IMR-90 (cell line): ENCODE results near the gene CEMP1. TPM values are rescaled to one million over a fixed set of nuclear protein-coding genes. Genes with fewer than 3 reads are reported as not detected.

Source experiments
- ATAC-seq: fragments of 200-7000 bp; cut with Tn5 transposase; 2 replicates; pipeline ENCODE4 v1.9.1; 2020; ENCODE audit warnings: low read depth, mild to moderate bottlenecking, moderate library complexity
- BruUV-seq: library from RNA; stranded (reverse); fragments of 400-500 nt; replicated peaks from 2 replicates; lab custom pipeline; 2021; lab: Mats Ljungman, UMichigan
- CTCF ChIA-PET: fragments of 300-600 bp; formaldehyde crosslinking; extraction: SDS; loops from one replicate; lab custom pipeline; 2021; ENCODE audit warnings: antibody characterized with exemption; lab: Yijun Ruan, JAX
- POLR2A ChIA-PET: fragments of 300-600 bp; sonication (Branson Sonifier 250); formaldehyde crosslinking; loops from one replicate; lab custom pipeline; 2022; ENCODE audit warnings: antibody characterized with exemption; ENCODE audit not compliant: unreplicated experiment; lab: Charles Lee
- DNase-seq: peaks from one replicate; pipeline ENCODE4 v3.0.0; 2013
- H2AFZ ChIP-seq: replicated peaks from 2 replicates; pipeline ENCODE3; 2013; ENCODE audit warnings: low read length, mild to moderate bottlenecking; ENCODE audit not compliant: poor library complexity
- H2AK5ac ChIP-seq: 2 replicates; pipeline ENCODE4 v1.6.1; 2013; ENCODE audit warnings: low read depth, low read length, inconsistent platforms
- H2AK9ac ChIP-seq: replicated peaks from 2 replicates; pipeline ENCODE3; 2013; ENCODE audit warnings: mild to moderate bottlenecking, low read depth, low read length, moderate library complexity; ENCODE audit not compliant: poor library complexity
- H2BK120ac ChIP-seq: 2 replicates; pipeline ENCODE4 v1.6.1; 2013; ENCODE audit warnings: low read depth, low read length, inconsistent platforms
- H2BK15ac ChIP-seq: 3 replicates; pipeline ENCODE4 v1.6.1; 2013; ENCODE audit warnings: low read depth, low read length, inconsistent platforms
- H2BK20ac ChIP-seq: 2 replicates; pipeline ENCODE4 v1.6.1; 2013; ENCODE audit warnings: low read depth, mild to moderate bottlenecking, inconsistent platforms, low read length, moderate library complexity
- H2BK5ac ChIP-seq: 2 replicates; pipeline ENCODE4 v1.6.1; 2013; ENCODE audit warnings: mild to moderate bottlenecking, low read depth, low read length, inconsistent platforms; ENCODE audit not compliant: poor library complexity, severe bottlenecking
- H3K14ac ChIP-seq: replicated peaks from 2 replicates; pipeline ENCODE4 v1.6.1; 2013; ENCODE audit warnings: low read depth, low read length, inconsistent platforms
- H3K18ac ChIP-seq: 2 replicates; pipeline ENCODE4 v1.6.1; 2013; ENCODE audit warnings: low read depth, low read length, control low read depth
- H3K23ac ChIP-seq: 2 replicates; pipeline ENCODE4 v1.6.1; 2013; ENCODE audit warnings: low read depth, low read length, inconsistent platforms
- H3K27ac ChIP-seq: 2 replicates; pipeline ENCODE4 v1.5.1; 2013; ENCODE audit warnings: mild to moderate bottlenecking, control low read depth, low read length; ENCODE audit not compliant: insufficient read depth
- H3K27me3 ChIP-seq: 2 replicates; pipeline ENCODE4 v1.6.1; 2013; ENCODE audit warnings: low read length; ENCODE audit not compliant: control insufficient read depth, insufficient read depth
- H3K36me3 ChIP-seq: 2 replicates; pipeline ENCODE4 v1.6.1; 2013; ENCODE audit warnings: low read length, mixed read lengths; ENCODE audit not compliant: control insufficient read depth, insufficient read depth
- H3K4ac ChIP-seq: 2 replicates; pipeline ENCODE4 v1.6.1; 2013; ENCODE audit warnings: low read depth, low read length, inconsistent platforms
- H3K4me1 ChIP-seq: 2 replicates; pipeline ENCODE4 v1.6.1; 2013; ENCODE audit warnings: low read length, mixed read lengths; ENCODE audit not compliant: control insufficient read depth, insufficient read depth
- H3K4me2 ChIP-seq: 2 replicates; pipeline ENCODE4 v1.6.1; 2013; ENCODE audit warnings: low read depth, mild to moderate bottlenecking, control low read depth, low read length, moderate library complexity
- H3K4me3 ChIP-seq: 2 replicates; pipeline ENCODE4 v1.5.1; 2013; ENCODE audit warnings: low read depth, mild to moderate bottlenecking, control low read depth, low read length, moderate library complexity; ENCODE audit not compliant: insufficient read depth
- H3K56ac ChIP-seq: 2 replicates; pipeline ENCODE4 v1.6.1; 2013; ENCODE audit warnings: low read length, inconsistent platforms; ENCODE audit not compliant: insufficient read depth; ENCODE audit errors: extremely low read depth
- H3K79me1 ChIP-seq, 2 experiments: 2 replicates each; pipeline ENCODE4 v1.6.1; 2013; ENCODE audit warnings: low read length in 2 of 2, inconsistent platforms in 1 of 2, low read depth in 1 of 2
- H3K9ac ChIP-seq: 2 replicates; pipeline ENCODE4 v1.6.1; 2013; ENCODE audit warnings: low read depth, low read length, control low read depth
- H3K9me1 ChIP-seq: 2 replicates; pipeline ENCODE4 v1.6.1; 2013; ENCODE audit warnings: low read length, inconsistent platforms; ENCODE audit not compliant: insufficient read depth
- H3K9me3 ChIP-seq: 2 replicates; pipeline ENCODE4 v1.6.1; 2013; ENCODE audit warnings: low read length; ENCODE audit not compliant: control insufficient read depth, insufficient read depth
- H4K20me1 ChIP-seq: 2 replicates; pipeline ENCODE4 v1.6.1; 2013; ENCODE audit warnings: low read length, inconsistent platforms; ENCODE audit not compliant: insufficient read depth
- H4K5ac ChIP-seq: 2 replicates; pipeline ENCODE4 v1.6.1; 2013; ENCODE audit warnings: mild to moderate bottlenecking, low read depth, low read length, control low read depth
- H4K8ac ChIP-seq, 2 experiments: 2 replicates each; pipeline ENCODE4 v1.6.1; 2013; ENCODE audit warnings: low read depth in 2 of 2, low read length in 2 of 2, control low read depth in 1 of 2, inconsistent platforms in 1 of 2
- H4K91ac ChIP-seq: 2 replicates; pipeline ENCODE4 v1.6.1; 2013; ENCODE audit warnings: low read depth, low read length, inconsistent platforms; ENCODE audit not compliant: insufficient read depth
- BHLHE40 ChIP-seq: fragments of 150-350 bp; IDR thresholded peaks from 2 replicates; pipeline ENCODE4 v1.6.1; 2016; ENCODE audit warnings: mild to moderate bottlenecking, low read depth, low read length
- CEBPB ChIP-seq: IDR thresholded peaks from 2 replicates; pipeline ENCODE4 v1.6.1; 2012; ENCODE audit warnings: low read depth, low read length, improper control_type of control experiment
- CHD1 ChIP-seq: IDR thresholded peaks from 2 replicates; pipeline ENCODE4 v1.6.1; 2012; ENCODE audit warnings: low read depth, low read length, improper control_type of control experiment
- ELK1 ChIP-seq: fragments of 150-350 bp; IDR thresholded peaks from 2 replicates; pipeline ENCODE4 v1.6.1; 2016; ENCODE audit warnings: low read depth, mild to moderate bottlenecking, low read length, moderate library complexity, borderline replicate concordance
- FOS ChIP-seq: fragments of 150-350 bp; IDR thresholded peaks from 2 replicates; pipeline ENCODE4 v1.6.1; 2016; ENCODE audit warnings: low read depth, low read length
- MAFK ChIP-seq: IDR thresholded peaks from 2 replicates; pipeline ENCODE4 v1.6.1; 2012; ENCODE audit warnings: low read depth, low read length, improper control_type of control experiment
- MAZ ChIP-seq: IDR thresholded peaks from 2 replicates; pipeline ENCODE4 v1.6.1; 2012; ENCODE audit warnings: low read depth, mild to moderate bottlenecking, low read length, improper control_type of control experiment, moderate library complexity, borderline replicate concordance
- MXI1 ChIP-seq: IDR thresholded peaks from 2 replicates; pipeline ENCODE4 v1.6.1; 2012; ENCODE audit warnings: low read depth, mild to moderate bottlenecking, low read length, moderate library complexity, borderline replicate concordance
- NFE2L2 ChIP-seq: fragments of 150-350 bp; IDR thresholded peaks from 2 replicates; pipeline ENCODE4 v1.6.1; 2016; ENCODE audit warnings: low read depth, mild to moderate bottlenecking, low read length
- POLR2A ChIP-seq: IDR thresholded peaks from 2 replicates; pipeline ENCODE4 v1.6.1; 2012; ENCODE audit warnings: mild to moderate bottlenecking, low read depth, low read length
- RAD21 ChIP-seq: IDR thresholded peaks from 2 replicates; pipeline ENCODE4 v1.6.1; 2012; ENCODE audit warnings: low read length, improper control_type of control experiment
- RCOR1 ChIP-seq: IDR thresholded peaks from 2 replicates; pipeline ENCODE4 v1.6.1; 2012; ENCODE audit warnings: mild to moderate bottlenecking, low read length, improper control_type of control experiment; ENCODE audit not compliant: insufficient replicate concordance
- RFX5 ChIP-seq: IDR thresholded peaks from 2 replicates; pipeline ENCODE4 v1.8.0; 2012; ENCODE audit warnings: low read depth, mild to moderate bottlenecking, low read length, moderate library complexity
- SMC3 ChIP-seq: fragments of 150-350 bp; IDR thresholded peaks from 2 replicates; pipeline ENCODE4 v1.6.1; 2016; ENCODE audit warnings: low read depth, mild to moderate bottlenecking, antibody characterized with exemption, low read length, moderate library complexity
- USF2 ChIP-seq: fragments of 150-350 bp; IDR thresholded peaks from 2 replicates; pipeline ENCODE4 v1.6.1; 2017; ENCODE audit warnings: mild to moderate bottlenecking, antibody characterized with exemption, low read length, low read depth
- WGBS, 2 experiments: methylation state at CpG; one replicate each; pipeline versions ENCODE4 v1.1.5 to v1.1.7; 2013; ENCODE audit warnings: missing lambda C conversion rate in 2 of 2; ENCODE audit not compliant: insufficient read length in 1 of 2; ENCODE audit errors: extremely low coverage in 2 of 2; 5-methylcytosine and 5-hydroxymethylcytosine counted together
- dilution Hi-C: fragments of 300-500 bp; cut with HindIII; formaldehyde crosslinking; loops from one replicate; pipeline ENCODE4 v1.14.3; 2018; ENCODE audit warnings: low sequenced_read_pairs; ENCODE audit not compliant: unreplicated experiment
- in situ Hi-C: fragments of 300-500 bp; cut with MboI; formaldehyde crosslinking; loops from 3 replicates; pipeline ENCODE4 v1.14.3; 2019; ENCODE audit warnings: low sequenced_read_pairs, inconsistent platforms, mixed read lengths
- intact Hi-C: fragments of 100-400 bp; cut with micrococcal nuclease; formaldehyde crosslinking; loops from 2 replicates; pipeline ENCODE4 v1.10.0; 2022
- polyA plus RNA-seq, 3 experiments: library from polyadenylated mRNA; depleted of rRNA; stranded (reverse); fragments of >200 nt; gene quantifications; 2 replicates each; pipeline ENCODE4 v1.2.3, GENCODE V29; 2012; ENCODE audit warnings: low replicate concordance in 1 of 3
- total RNA-seq: library from RNA; depleted of rRNA; stranded (reverse); fragments of >200 nt; gene quantifications from 2 replicates; pipeline ENCODE4 v1.2.3, GENCODE V29; 2012

Gene CEMP1
- total and polyA plus RNA-seq, 2 of the 4 experiments (the other 2 are of a cell fraction), result not detected

- Histone ChIP-seq H2AFZ (peak overlapping the region; percentile 80), H2BK20ac (no peak overlapping the region), H3K18ac (no peak overlapping the region), H3K56ac (no peak overlapping the region), H3K27ac (peak overlapping the region; percentile 37; the same call in 1 of the 2 replicates), H4K5ac (no peak overlapping the region; the same call in 1 of the 2 replicates), H3K23ac (no peak overlapping the region; the same call in 1 of the 2 replicates), H3K27me3 (no peaks in the 10 kb centered on the region), H3K9me1 (peaks cover 11% of the 10 kb centered on the region; the same call in 1 of the 2 replicates), H2AK5ac (peak overlapping the region; percentile 44; the same call in 1 of the 2 replicates), H3K4me3 (no peak overlapping the region), H3K9ac (peak overlapping the region; percentile 39; the same call in 1 of the 2 replicates), H3K4ac (no peak overlapping the region), H3K4me1 (peaks cover 28% of the 10 kb centered on the region), H3K79me1 (peaks cover 34 to 73% of the 10 kb centered on the region in 2 experiments), H2BK5ac (no peak overlapping the region), H2BK120ac (no peak overlapping the region), H4K91ac (no peak overlapping the region), H3K9me3 (no peaks in the 10 kb centered on the region), H3K36me3 (peaks cover 2% of the 10 kb centered on the region; the same call in 1 of the 2 replicates), H4K20me1 (peaks cover 21% of the 10 kb centered on the region), H2AK9ac (peak overlapping the region; percentile 87), H3K14ac (no peak overlapping the region), H2BK15ac (no peak overlapping the region), H4K8ac (peak overlapping the region in 1 of 2 experiments; percentile 69; a peak in 1 of 4 replicates), H3K4me2 (peak overlapping the region; percentile 14; the same call in 1 of the 2 replicates)
- dilution Hi-C loops, result no loop called here
- intact Hi-C loops, result no loop called here
- ChIA-PET CTCF (no interaction called here), POLR2A (no interaction called here)
- DNase-seq (peak; percentile 23), ATAC-seq (peak; percentile 24)
- 72% methylated on average over 17 of the region's 29 CpGs; no CpG with 5 or more reads in 1 of the 2 experiments for WGBS, 2 experiments
- in situ Hi-C loops, result no loop called here
- BruUV-seq, result no TSS peak
- TF ChIP-seq RCOR1 (no peak), ELK1 (no peak), SMC3 (peak; percentile 24; the same call in 1 of the 2 replicates), CHD1 (no peak), RFX5 (no peak), RAD21 (peak; percentile 42), MAZ (no peak), BHLHE40 (no peak), FOS (no peak), POLR2A (no peak), MAFK (no peak), NFE2L2 (no peak), MXI1 (no peak), USF2 (peak; percentile 58), CEBPB (no peak)
These were observed 44.3 kb downstream of the CEMP1 start for GRCh38 chr16:2486645-2487516.
